SHP77 treated with DMSO at 0.1 percent for 48 hours (cell line): ENCODE data around the gene TSC22D4.
"Not testable (repeated sequence)": the region's sequence is repeated elsewhere in the genome, so short reads cannot be mapped to it uniquely, and the experiment has no call there.

Experiments used
- DNase-seq: peaks from one replicate; lab custom pipeline; 2025; lab: John Stamatoyannopoulos, UW

The TSC22D4 gene

GRCh38 chr7:100444311-100445278 is 34.4 kb downstream of the TSC22D4 start:
- DNase-seq, result no peak

GRCh38 chr7:100443096-100443840 is 35.7 kb downstream of the TSC22D4 start:
- no peak for DNase-seq

- DNase-seq, result no peak
These were observed 37.1 kb downstream of the TSC22D4 start for GRCh38 chr7:100441641-100442535.

GRCh38 chr7:100439244-100439643 is 39.8 kb downstream of the TSC22D4 start:
- DNase-seq, result not testable (repeated sequence)

GRCh38 chr7:100438731-100439130 is 40.3 kb downstream of the TSC22D4 start:
- DNase-seq, result not testable (repeated sequence)

GRCh38 chr7:100438172-100438571 is 40.8 kb downstream of the TSC22D4 start:
- DNase-seq, result no peak

GRCh38 chr7:100437150-100438100 is 41.6 kb downstream of the TSC22D4 start:
- no peak for DNase-seq

GRCh38 chr7:100435401-100436304 is 43.4 kb downstream of the TSC22D4 start:
- DNase-seq, result no peak

GRCh38 chr7:100434297-100435144 is 44.5 kb downstream of the TSC22D4 start:
- DNase-seq, result no peak

- DNase-seq, result no peak
These were observed 45.3 kb downstream of the TSC22D4 start for GRCh38 chr7:100433592-100434296.

- DNase-seq, result no peak
These were observed 45.8 kb downstream of the TSC22D4 start for GRCh38 chr7:100433276-100433591.

GRCh38 chr7:100432621-100433275 is 46.3 kb downstream of the TSC22D4 start:
- no peak for DNase-seq

- no peak for DNase-seq
These were observed 47.0 kb downstream of the TSC22D4 start for GRCh38 chr7:100432053-100432452.

- DNase-seq, result no peak
These were observed 47.7 kb downstream of the TSC22D4 start for GRCh38 chr7:100431286-100431735.

- no peak for DNase-seq
These were observed 48.3 kb downstream of the TSC22D4 start for GRCh38 chr7:100430493-100431285.

- DNase-seq, result peak; percentile 92
These were observed 49.1 kb downstream of the TSC22D4 start, which contains the start of gene MEPCE for GRCh38 chr7:100429637-100430492. MEPCE (plus strand) TSS chr7:100429831; CDS start chr7:100430019, 188 bp downstream.
